Transverse colon (tissue), 4 donors: ENCODE results near the gene S100A7. TPM values are rescaled to one million over a fixed set of nuclear protein-coding genes. Genes with fewer than 3 reads are reported as not detected.
A peak's percentile ranks its signal among the peaks of the same experiment; 100 is the strongest.

Experiments
- DNase-seq: peaks from one replicate; pipeline ENCODE4 v3.0.0-alpha.2; 2019
- H3K27ac ChIP-seq, 4 donors: fragments of 200-600 bp; sonication (generic); 2 replicates each; pipeline ENCODE4 v1.5.1; 2016 to 2018; ENCODE audit warnings: inconsistent platforms in 4 of 4
- H3K27me3 ChIP-seq: fragments of 200-600 bp; sonication (generic); 2 replicates; pipeline ENCODE4 v1.5.1; 2017; ENCODE audit warnings: inconsistent platforms
- H3K36me3 ChIP-seq, 4 donors: fragments of 200-600 bp; sonication (generic); 2 replicates each; pipeline ENCODE4 v1.5.1; 2017 to 2019; ENCODE audit warnings: inconsistent platforms in 4 of 4
- H3K4me1 ChIP-seq, 4 donors: fragments of 200-600 bp; sonication (generic); 2 replicates each; pipeline ENCODE4 v1.5.1; 2017 to 2020; ENCODE audit warnings: inconsistent platforms in 4 of 4
- H3K4me3 ChIP-seq, 4 donors: fragments of 200-600 bp; sonication (generic); 1 replicate in 1 of 4; 2 replicates in 3 of 4; pipeline versions ENCODE4 v1.5.1 to v1.6.1; 2017 to 2019; ENCODE audit warnings: inconsistent platforms in 4 of 4
- H3K9me3 ChIP-seq, 2 donors: fragments of 200-600 bp; sonication (generic); 2 replicates each; pipeline ENCODE4 v1.5.1; 2017 to 2019; ENCODE audit warnings: inconsistent platforms in 2 of 2
- CTCF ChIP-seq, 5 experiments: fragments of 200-600 bp in 3 of 5; fragments of 450-650 bp in 2 of 5; sonication (generic) in 3 of 5; IDR thresholded peaks; 1 replicate in 2 of 5; 2 replicates in 3 of 5; pipeline ENCODE4 v1.5.1; 2016 to 2017; ENCODE audit warnings: antibody characterized with exemption in 5 of 5, inconsistent platforms in 3 of 5, mild to moderate bottlenecking in 2 of 5, moderate library complexity in 1 of 5
- EP300 ChIP-seq: sonication (generic); formaldehyde crosslinking; IDR thresholded peaks from one replicate; pipeline ENCODE4 v1.6.1; 2017; ENCODE audit warnings: antibody characterized with exemption, low read depth
- POLR2A ChIP-seq: fragments of 450-650 bp; IDR thresholded peaks from one replicate; pipeline ENCODE4 v1.6.1; 2016; ENCODE audit warnings: antibody characterized with exemption, mild to moderate bottlenecking, moderate library complexity
- POLR2AphosphoS5 ChIP-seq, 3 donors: sonication (generic); formaldehyde crosslinking; IDR thresholded peaks; one replicate each; pipeline ENCODE4 v1.6.1; 2016; ENCODE audit warnings: antibody characterized with exemption in 3 of 3
- WGBS, 2 donors: methylation state at CpG; one replicate each; pipeline ENCODE4 v1.1.5; 2018; ENCODE audit warnings: low coverage in 1 of 2; 5-methylcytosine and 5-hydroxymethylcytosine counted together
- in situ Hi-C, 4 donors: fragments of 200-750 bp; cut with MboI; loops; one replicate each; pipeline versions ENCODE4 v1.15.0 to v1.15.1; 2017; ENCODE audit warnings: low sequenced_read_pairs in 3 of 4, low pct_ligation_motif_present in 1 of 4, low pct_unique_long_range_greater_than_20kb in 1 of 4
- intact Hi-C: fragments of 100-400 bp; cut with DNase I; formaldehyde crosslinking; loops from one replicate; pipeline ENCODE4 v1.15.1; 2023; ENCODE audit warnings: low total_unique reads
- total RNA-seq, 4 donors: library from RNA; depleted of rRNA; stranded (reverse); fragments of >200 nt; gene quantifications; one replicate each; pipeline ENCODE4 v1.1.0, GENCODE V29; 2016

S100A7 gene
- total RNA-seq, 4 donors from 2014 or later, result not detected

- Histone ChIP-seq H3K27me3 (no peaks in the 10 kb centered on the region), H3K9me3 (no peaks in the 10 kb centered on the region), H3K4me3 (no peak overlapping the region), H3K4me1 (no peaks in the 10 kb centered on the region), H3K27ac (no peak overlapping the region), H3K36me3 (no peaks in the 10 kb centered on the region)
- WGBS, 2 donors, result 11% methylated on average over 2 of the region's 2 CpGs; no CpG with 5 or more reads in 1 of the 2 donors
- DNase-seq, result no peak
- TF ChIP-seq EP300 (no peak), POLR2A (no peak), CTCF (IDR thresholded peaks at IDR 0.05) (no peak), POLR2AphosphoS5 (IDR thresholded peaks at IDR 0.05) (no peak)
- in situ Hi-C loops, result no loop called here
- intact Hi-C loops, result loop anchor here (5.0 kb wide), 1 partner anchor 146 kb away; no protein-coding TSS in a partner anchor
Measured at GRCh38 chr1:153498746-153499145, 38.3 kb upstream of the S100A7 start.

GRCh38 chr1:153495536-153495935 lies 35.1 kb upstream of the S100A7 start:
- intact Hi-C loops, result loop anchor here (1.0 to 5.0 kb wide), 2 partner anchors 28 to 143 kb away; no protein-coding TSS in a partner anchor

GRCh38 chr1:153494976-153495535 lies 34.6 kb upstream of the S100A7 start:
- in situ Hi-C loops, result no loop called here

More at GRCh38 chr1:153495536-153495935, 35.1 kb upstream of the S100A7 start:
- H3K9me3 ChIP-seq, result no peaks in the 10 kb centered on the region
- no peaks in the 10 kb centered on the region for H3K36me3 ChIP-seq
- TF ChIP-seq EP300, result no peak
- TF ChIP-seq POLR2AphosphoS5 (IDR thresholded peaks at IDR 0.05), result no peak
- no peak for DNase-seq
- H3K27ac ChIP-seq, result no peak overlapping the region
- H3K4me1 ChIP-seq, result peaks cover 5 to 8% (median 6%) of the 10 kb centered on the region in 4 donors
- H3K27me3 ChIP-seq, result no peaks in the 10 kb centered on the region
- WGBS, 2 donors, result 61% methylated on average over 6 of the region's 6 CpGs; no CpG with 5 or more reads in 1 of the 2 donors
- in situ Hi-C loops, result no loop called here
- no peak overlapping the region for H3K4me3 ChIP-seq

GRCh38 chr1:153493343-153493960 lies 33.0 kb upstream of the S100A7 start:
- Histone ChIP-seq H3K4me3 (no peak overlapping the region), H3K4me1 (peaks cover 6 to 9% (median 7%) of the 10 kb centered on the region in 4 donors), H3K36me3 (no peaks in the 10 kb centered on the region), H3K27me3 (no peaks in the 10 kb centered on the region), H3K9me3 (no peaks in the 10 kb centered on the region), H3K27ac (peak overlapping the region in 1 of 4 donors; percentile 49)
- in situ Hi-C loops (no loop called here), intact Hi-C loops (no loop called here)
- no peak for TF ChIP-seq EP300
- TF ChIP-seq POLR2A, result no peak
- TF ChIP-seq CTCF (IDR thresholded peaks at IDR 0.05), result no peak
- peak in 1 of 3 donors; percentile 27 for TF ChIP-seq POLR2AphosphoS5 (IDR thresholded peaks at IDR 0.05)
- 72% methylated on average over 6 of the region's 6 CpGs; no CpG with 5 or more reads in 1 of the 2 donors for WGBS, 2 donors
- no peak for DNase-seq

More at GRCh38 chr1:153494976-153495535, 34.6 kb upstream of the S100A7 start:
- Histone ChIP-seq H3K4me1 (peaks cover 6 to 9% (median 7%) of the 10 kb centered on the region in 4 donors), H3K27me3 (no peaks in the 10 kb centered on the region), H3K27ac (no peak overlapping the region), H3K9me3 (no peaks in the 10 kb centered on the region), H3K4me3 (no peak overlapping the region), H3K36me3 (no peaks in the 10 kb centered on the region)
- 40% methylated on average over 2 to 6 of the region's 6 CpGs for WGBS, 2 donors
- TF ChIP-seq POLR2A (no peak), CTCF (IDR thresholded peaks at IDR 0.05) (peak; percentile 91 to 95 (median 93))
- peak; percentile 76 for DNase-seq
- intact Hi-C loops, result loop anchor here (1.0 to 5.0 kb wide), 2 partner anchors 28 to 143 kb away; no protein-coding TSS in a partner anchor
